ENCODE data around the gene NECTIN4.
"Not testable (repeated sequence)": the region's sequence is repeated elsewhere in the genome, so short reads cannot be mapped to it uniquely, and the experiment has no call there.

The NECTIN4 gene

GRCh38 chr1:161048949-161049722 lies 40.2 kb downstream of the NECTIN4 start:
- no peak for DNase-seq

GRCh38 chr1:161047436-161048420 lies 41.6 kb downstream of the NECTIN4 start:
- no peak for DNase-seq

- DNase-seq: no peak
Observed at GRCh38 chr1:161046605-161047228, 42.6 kb downstream of the NECTIN4 start.

- DNase-seq: peak; percentile 84 to 91
Observed at GRCh38 chr1:161045736-161046604, 43.4 kb downstream of the NECTIN4 start, which contains the start of gene USF1. TSS of gene USF1 (minus strand) at chr1:161045977. CDS start at chr1:161043275, 2,702 bp downstream.

GRCh38 chr1:161044908-161045735 lies 44.2 kb downstream of the NECTIN4 start:
- DNase-seq: peak; percentile 36 to 54

GRCh38 chr1:161044535-161044907 lies 44.8 kb downstream of the NECTIN4 start:
- DNase-seq: no peak

- DNase-seq: no peak
Observed at GRCh38 chr1:161039546-161039945, 49.8 kb downstream of the NECTIN4 start.

- DNase-seq: no peak
Observed at GRCh38 chr1:161039154-161039545, 50.2 kb downstream of the NECTIN4 start.

GRCh38 chr1:161038523-161039153 lies 50.7 kb downstream of the NECTIN4 start, which contains the start of gene TSTD1:
TSS of gene TSTD1 (minus strand) at chr1:161038964. CDS start at chr1:161038889, 75 bp downstream.
- DNase-seq: peak; percentile 82 to 85

- DNase-seq: no peak
Observed at GRCh38 chr1:161037661-161038522, 51.5 kb downstream of the NECTIN4 start.

- DNase-seq: no peak
Observed at GRCh38 chr1:161033751-161034150, 55.6 kb downstream of the NECTIN4 start.

GRCh38 chr1:161032409-161032808 lies 56.9 kb downstream of the NECTIN4 start:
- DNase-seq: no peak

- DNase-seq: no peak
Observed at GRCh38 chr1:161031874-161032273, 57.5 kb downstream of the NECTIN4 start.

- DNase-seq: not testable (repeated sequence)
Observed at GRCh38 chr1:161029466-161029865, 59.9 kb downstream of the NECTIN4 start.

GRCh38 chr1:161026954-161027353 lies 62.4 kb downstream of the NECTIN4 start:
- not testable (repeated sequence) for DNase-seq

GRCh38 chr1:161022432-161022831 lies 66.9 kb downstream of the NECTIN4 start:
- DNase-seq: not testable (repeated sequence)

- no peak for DNase-seq
Observed at GRCh38 chr1:161021970-161022353, 67.4 kb downstream of the NECTIN4 start.

- DNase-seq: peak; percentile 85 to 87
Observed at GRCh38 chr1:161021165-161021969, 68.0 kb downstream of the NECTIN4 start.
